Spleen (tissue), 7 donors: Measurements from ENCODE around the gene ERGIC1.

Experiments
- POLR2A ChIP-seq, 3 donors: fragments of 450-650 bp; IDR thresholded peaks; one replicate each; pipeline ENCODE4 v1.5.1; 2017; ENCODE audit warnings: antibody characterized with exemption in 3 of 3, mild to moderate bottlenecking in 1 of 3
- POLR2AphosphoS5 ChIP-seq, 3 donors: sonication (generic); formaldehyde crosslinking; IDR thresholded peaks; one replicate each; pipeline ENCODE4 v1.5.1; 2017; ENCODE audit warnings: antibody characterized with exemption in 3 of 3
- TF ChIP-seq, protein P1 (sequence below), 11 experiments: fragments of 200-600 bp in 7 of 11; fragments of 450-650 bp in 4 of 11; sonication (generic) in 4 of 11; IDR thresholded peaks in 8 of 11; conservative IDR thresholded peaks in 3 of 11; 1 replicate in 7 of 11; 2 replicates in 4 of 11; pipeline versions ENCODE4 v1.4.0 to v1.8.0; 2016 to 2021; ENCODE audit warnings: antibody characterized with exemption in 11 of 11, inconsistent platforms in 4 of 11, mild to moderate bottlenecking in 1 of 11
- donor health status: DM: no; HTN: no; CAD: no; lungs with moderate emphysema.
- donor health status: DM: no; HTN: no; CAD: no.
- donor health status: DM: no; HTN: no; CAD: no.

DNA sequence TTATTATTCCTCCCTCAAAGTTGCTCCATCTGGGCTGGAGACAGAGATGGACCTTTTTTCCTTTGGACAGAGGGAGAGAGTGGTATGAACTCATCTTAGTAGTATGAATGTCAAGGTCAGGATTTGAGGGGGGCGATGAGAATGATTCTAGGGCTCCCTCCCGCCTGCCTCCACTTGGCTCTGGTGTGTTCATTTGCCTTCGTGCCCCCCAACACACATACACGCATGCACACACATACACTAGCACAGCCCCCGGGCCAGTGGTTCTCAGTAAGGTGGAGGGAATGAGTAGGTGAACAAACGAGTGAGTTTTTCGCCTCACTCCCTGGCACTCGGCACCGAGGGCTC lies 44.5 kb downstream of the ERGIC1 start:
- no peak for TF ChIP-seq POLR2A (IDR thresholded peaks at IDR 0.05)
- TF ChIP-seq, protein P1, sequence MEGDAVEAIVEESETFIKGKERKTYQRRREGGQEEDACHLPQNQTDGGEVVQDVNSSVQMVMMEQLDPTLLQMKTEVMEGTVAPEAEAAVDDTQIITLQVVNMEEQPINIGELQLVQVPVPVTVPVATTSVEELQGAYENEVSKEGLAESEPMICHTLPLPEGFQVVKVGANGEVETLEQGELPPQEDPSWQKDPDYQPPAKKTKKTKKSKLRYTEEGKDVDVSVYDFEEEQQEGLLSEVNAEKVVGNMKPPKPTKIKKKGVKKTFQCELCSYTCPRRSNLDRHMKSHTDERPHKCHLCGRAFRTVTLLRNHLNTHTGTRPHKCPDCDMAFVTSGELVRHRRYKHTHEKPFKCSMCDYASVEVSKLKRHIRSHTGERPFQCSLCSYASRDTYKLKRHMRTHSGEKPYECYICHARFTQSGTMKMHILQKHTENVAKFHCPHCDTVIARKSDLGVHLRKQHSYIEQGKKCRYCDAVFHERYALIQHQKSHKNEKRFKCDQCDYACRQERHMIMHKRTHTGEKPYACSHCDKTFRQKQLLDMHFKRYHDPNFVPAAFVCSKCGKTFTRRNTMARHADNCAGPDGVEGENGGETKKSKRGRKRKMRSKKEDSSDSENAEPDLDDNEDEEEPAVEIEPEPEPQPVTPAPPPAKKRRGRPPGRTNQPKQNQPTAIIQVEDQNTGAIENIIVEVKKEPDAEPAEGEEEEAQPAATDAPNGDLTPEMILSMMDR (IDR thresholded peaks at IDR 0.05 in 8 of 11, conservative IDR thresholded peaks at IDR 0.05 in 3 of 11), result no peak
- TF ChIP-seq POLR2AphosphoS5 (IDR thresholded peaks at IDR 0.05), result no peak
